Activated T-helper 1 cell treated with anti-CD3 and anti-CD28 coated beads, Interleukin-12 subunit alpha, Interleukin-12 subunit beta, Interleukin-2, Interleukin-4 antibody, amounts not matched to agents 30 ng/mL and 10 ng/mL and 1 ng/mL, durations not matched to agents 14 hours and 24 hours and 36 hours (primary cell): ENCODE data around the gene SAMD4A. TPM values are rescaled to one million over a fixed set of nuclear protein-coding genes. Genes with fewer than 3 reads are reported as not detected.

ENCODE experiments used
- DNase-seq: peaks from one replicate; pipeline ENCODE4 v3.0.0; 2021; ENCODE audit warnings: low spot score
- H3K27ac Mint-ChIP-seq: one replicate; pipeline ENCODE4 v1.8.0; 2021; ENCODE audit warnings: mild to moderate bottlenecking, mixed read lengths
- H3K27me3 Mint-ChIP-seq: one replicate; pipeline ENCODE4 v1.8.0; 2022; ENCODE audit warnings: mild to moderate bottlenecking, moderate library complexity, mixed read lengths; ENCODE audit not compliant: insufficient read depth
- H3K36me3 Mint-ChIP-seq: one replicate; pipeline ENCODE4 v1.8.0; 2021; ENCODE audit warnings: low read depth, mixed read lengths
- H3K4me1 Mint-ChIP-seq: one replicate; pipeline ENCODE4 v1.8.0; 2021; ENCODE audit warnings: low read depth, mixed read lengths
- H3K4me3 Mint-ChIP-seq: one replicate; pipeline ENCODE4 v1.8.0; 2021; ENCODE audit warnings: mild to moderate bottlenecking, moderate library complexity, mixed read lengths
- H3K9me3 Mint-ChIP-seq: one replicate; pipeline ENCODE4 v1.8.0; 2021; ENCODE audit warnings: mixed read lengths
- intact Hi-C: fragments of 100-400 bp; cut with micrococcal nuclease; formaldehyde crosslinking; loops from one replicate; pipeline ENCODE4 v1.15.1; 2024
- total RNA-seq: library from RNA; stranded (reverse); gene quantifications from 2 replicates; pipeline ENCODE4 v1.2.3, GENCODE V29; 2022

SAMD4A gene
- total RNA-seq, 1 donor from 2014 or later, result 1.8 TPM

- intact Hi-C loops, result no loop called here
Measured at GRCh38 chr14:54782751-54783659, 216.1 kb downstream of the SAMD4A start.

DNA sequence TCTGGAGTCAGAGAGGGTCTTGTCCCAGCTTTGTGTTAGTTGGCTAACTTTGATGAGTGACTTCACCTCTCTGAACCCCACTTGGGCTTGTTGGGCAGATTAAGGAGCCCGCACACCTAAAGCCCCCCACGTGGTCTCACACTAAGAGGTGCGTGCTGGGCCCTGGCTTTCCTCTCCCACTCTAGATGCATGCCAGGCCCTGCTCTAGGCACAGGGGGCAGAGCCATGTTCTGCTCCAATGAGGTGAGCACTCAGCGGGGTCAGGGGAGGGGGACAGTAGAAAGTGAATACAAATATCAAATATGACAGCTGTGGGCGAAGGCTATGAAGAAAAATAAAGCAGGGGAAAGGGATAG is 216.7 kb downstream of the SAMD4A start:
- Mint-ChIP-seq H3K9me3 (no peaks in the 10 kb centered on the region), H3K4me3 (no peak overlapping the region), H3K27ac (no peak overlapping the region), H3K27me3 (peaks cover 17% of the 10 kb centered on the region), H3K36me3 (no peaks in the 10 kb centered on the region), H3K4me1 (peaks cover 10% of the 10 kb centered on the region)
- intact Hi-C loops, result no loop called here
- no peak for DNase-seq

More at GRCh38 chr14:54782751-54783659, 216.1 kb downstream of the SAMD4A start:
- H3K36me3 Mint-ChIP-seq, result no peaks in the 10 kb centered on the region
- H3K27ac Mint-ChIP-seq, result no peak overlapping the region
- peaks cover 16% of the 10 kb centered on the region for H3K4me1 Mint-ChIP-seq
- H3K27me3 Mint-ChIP-seq, result peaks cover 19% of the 10 kb centered on the region
- no peak overlapping the region for H3K4me3 Mint-ChIP-seq
- no peaks in the 10 kb centered on the region for H3K9me3 Mint-ChIP-seq
- DNase-seq, result no peak

- intact Hi-C loops, result no loop called here
- H3K4me1 Mint-ChIP-seq, result peaks cover 10% of the 10 kb centered on the region
- no peak overlapping the region for H3K4me3 Mint-ChIP-seq
- DNase-seq, result no peak
- H3K9me3 Mint-ChIP-seq, result no peaks in the 10 kb centered on the region
- no peak overlapping the region for H3K27ac Mint-ChIP-seq
- H3K36me3 Mint-ChIP-seq, result no peaks in the 10 kb centered on the region
- H3K27me3 Mint-ChIP-seq, result peaks cover 13% of the 10 kb centered on the region
Measured at GRCh38 chr14:54784060-54784459, 217.1 kb downstream of the SAMD4A start.

DNA sequence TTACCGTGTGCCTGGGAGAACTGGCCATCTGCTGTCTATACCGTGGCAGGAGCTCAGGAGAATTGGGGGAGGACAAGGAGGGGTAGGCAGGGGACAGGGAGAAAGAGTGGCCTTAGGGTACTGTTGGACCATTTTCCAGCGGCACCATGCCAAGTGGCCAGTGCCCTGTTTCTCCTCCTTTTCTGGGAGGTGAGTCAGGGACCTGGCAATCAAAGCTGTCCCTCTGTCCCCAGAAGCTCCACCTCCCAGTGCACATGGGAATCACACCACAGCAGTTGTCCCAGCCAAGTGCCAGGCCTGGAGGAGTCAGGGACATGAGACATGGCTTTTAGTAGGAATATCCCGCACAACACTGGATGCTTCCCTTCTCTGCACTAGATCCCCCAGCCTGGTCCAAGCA is 217.7 kb downstream of the SAMD4A start:
- Mint-ChIP-seq H3K9me3 (no peaks in the 10 kb centered on the region), H3K36me3 (no peaks in the 10 kb centered on the region), H3K4me3 (no peak overlapping the region), H3K27me3 (peaks cover 11% of the 10 kb centered on the region), H3K4me1 (peaks cover 10% of the 10 kb centered on the region), H3K27ac (no peak overlapping the region)
- intact Hi-C loops, result no loop called here
- DNase-seq, result no peak

DNA sequence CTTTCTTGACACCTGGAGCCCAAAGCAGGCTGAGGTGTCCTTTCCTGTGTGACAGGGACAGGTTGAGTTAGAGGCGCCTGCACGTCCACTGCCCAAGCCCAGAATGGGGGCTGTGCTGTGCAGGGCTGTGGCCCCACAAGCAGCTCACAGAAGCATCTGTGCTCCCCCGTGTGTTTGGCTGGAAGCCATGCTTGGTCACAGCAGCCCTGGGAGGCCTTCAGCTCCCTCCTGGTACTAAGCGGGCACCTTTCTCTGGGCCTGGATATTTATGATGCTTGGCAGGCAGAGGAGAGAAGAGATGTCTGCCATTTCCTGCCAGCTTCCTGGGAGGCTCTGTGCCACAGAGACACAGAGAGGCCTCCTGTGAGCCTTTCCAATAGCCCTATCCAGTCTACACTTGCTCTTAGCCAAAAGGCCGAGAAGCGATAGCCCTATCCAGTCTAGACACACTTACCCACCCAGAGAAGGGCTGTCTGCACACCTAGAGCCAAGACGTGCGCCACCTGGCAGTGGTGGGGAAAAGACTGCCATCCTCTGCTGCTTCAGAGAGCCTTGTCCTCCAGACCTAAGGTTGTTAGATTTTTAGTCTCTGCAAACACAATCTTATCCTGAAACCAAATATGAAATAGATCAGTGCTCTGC is 218.3 kb downstream of the SAMD4A start:
- intact Hi-C loops, result no loop called here
- no peaks in the 10 kb centered on the region for H3K9me3 Mint-ChIP-seq
- peaks cover 6% of the 10 kb centered on the region for H3K27me3 Mint-ChIP-seq
- H3K27ac Mint-ChIP-seq, result no peak overlapping the region
- peaks cover 10% of the 10 kb centered on the region for H3K4me1 Mint-ChIP-seq
- no peaks in the 10 kb centered on the region for H3K36me3 Mint-ChIP-seq
- H3K4me3 Mint-ChIP-seq, result no peak overlapping the region
- DNase-seq, result no peak

GRCh38 chr14:54785778-54786770 is 219.1 kb downstream of the SAMD4A start:
- H3K27ac Mint-ChIP-seq, result no peak overlapping the region
- intact Hi-C loops, result no loop called here
- H3K36me3 Mint-ChIP-seq, result no peaks in the 10 kb centered on the region
- H3K9me3 Mint-ChIP-seq, result no peaks in the 10 kb centered on the region
- H3K4me3 Mint-ChIP-seq, result no peak overlapping the region
- peaks cover 1% of the 10 kb centered on the region for H3K27me3 Mint-ChIP-seq
- DNase-seq, result no peak
- H3K4me1 Mint-ChIP-seq, result peaks cover 10% of the 10 kb centered on the region

- no peaks in the 10 kb centered on the region for H3K9me3 Mint-ChIP-seq
- intact Hi-C loops, result no loop called here
- H3K4me3 Mint-ChIP-seq, result no peak overlapping the region
- no peak overlapping the region for H3K27ac Mint-ChIP-seq
- DNase-seq, result no peak
- peaks cover 1% of the 10 kb centered on the region for H3K27me3 Mint-ChIP-seq
- no peaks in the 10 kb centered on the region for H3K36me3 Mint-ChIP-seq
- H3K4me1 Mint-ChIP-seq, result peaks cover 10% of the 10 kb centered on the region
Measured at GRCh38 chr14:54786838-54787237, 219.9 kb downstream of the SAMD4A start.

DNA sequence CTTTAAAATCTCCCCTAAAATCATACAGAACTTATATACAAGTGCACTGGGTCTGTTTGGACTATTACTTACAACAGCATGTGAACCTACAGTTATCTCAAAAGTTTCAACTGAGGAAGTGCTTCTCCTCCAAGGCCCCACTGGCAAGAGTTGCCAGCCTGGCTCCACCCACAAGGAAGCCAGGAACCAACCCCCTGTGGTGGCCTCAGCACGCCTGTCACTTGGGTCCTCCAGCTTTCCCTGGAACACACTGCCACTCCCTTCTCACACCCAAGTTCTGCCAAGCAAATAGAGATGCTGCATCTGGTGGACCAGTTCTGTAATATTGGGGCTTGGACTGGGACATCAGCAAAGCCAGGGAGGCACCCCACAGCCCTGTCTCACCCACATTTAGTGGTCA is 220.3 kb downstream of the SAMD4A start:
- DNase-seq, result no peak
- H3K4me1 Mint-ChIP-seq, result peaks cover 10% of the 10 kb centered on the region
- no peak overlapping the region for H3K4me3 Mint-ChIP-seq
- H3K27me3 Mint-ChIP-seq, result peaks cover 1% of the 10 kb centered on the region
- H3K36me3 Mint-ChIP-seq, result no peaks in the 10 kb centered on the region
- intact Hi-C loops, result no loop called here
- no peaks in the 10 kb centered on the region for H3K9me3 Mint-ChIP-seq
- H3K27ac Mint-ChIP-seq, result no peak overlapping the region

GRCh38 chr14:54788701-54789100 is 221.8 kb downstream of the SAMD4A start:
- DNase-seq, result no peak
- Mint-ChIP-seq H3K9me3 (no peaks in the 10 kb centered on the region), H3K4me3 (no peak overlapping the region), H3K27ac (no peak overlapping the region), H3K36me3 (no peaks in the 10 kb centered on the region), H3K4me1 (no peaks in the 10 kb centered on the region), H3K27me3 (peaks cover 1% of the 10 kb centered on the region)
- intact Hi-C loops, result no loop called here

DNA sequence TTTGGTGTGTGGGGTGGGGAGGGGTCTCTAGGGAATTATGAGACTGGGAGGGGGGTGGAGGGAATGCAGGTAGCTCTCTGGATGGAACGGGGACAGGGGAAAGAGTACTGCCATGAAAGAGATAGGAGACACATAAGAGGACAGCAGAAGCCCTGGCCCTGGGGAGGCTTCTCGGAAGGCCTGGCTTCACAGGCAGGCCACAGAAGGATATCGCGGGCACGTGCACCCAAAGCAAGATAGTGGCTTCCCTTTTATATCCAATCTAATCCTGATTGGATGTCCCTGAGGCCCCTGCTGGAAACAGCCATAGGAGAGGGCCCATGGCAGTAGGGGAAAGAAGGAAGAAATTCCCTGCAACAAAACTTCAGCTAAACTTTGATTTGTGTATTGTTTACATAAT is 222.2 kb downstream of the SAMD4A start:
- intact Hi-C loops, result no loop called here
- H3K36me3 Mint-ChIP-seq, result no peaks in the 10 kb centered on the region
- H3K4me3 Mint-ChIP-seq, result no peak overlapping the region
- H3K9me3 Mint-ChIP-seq, result no peaks in the 10 kb centered on the region
- H3K27ac Mint-ChIP-seq, result no peak overlapping the region
- DNase-seq, result no peak
- no peaks in the 10 kb centered on the region for H3K27me3 Mint-ChIP-seq
- no peaks in the 10 kb centered on the region for H3K4me1 Mint-ChIP-seq

DNA sequence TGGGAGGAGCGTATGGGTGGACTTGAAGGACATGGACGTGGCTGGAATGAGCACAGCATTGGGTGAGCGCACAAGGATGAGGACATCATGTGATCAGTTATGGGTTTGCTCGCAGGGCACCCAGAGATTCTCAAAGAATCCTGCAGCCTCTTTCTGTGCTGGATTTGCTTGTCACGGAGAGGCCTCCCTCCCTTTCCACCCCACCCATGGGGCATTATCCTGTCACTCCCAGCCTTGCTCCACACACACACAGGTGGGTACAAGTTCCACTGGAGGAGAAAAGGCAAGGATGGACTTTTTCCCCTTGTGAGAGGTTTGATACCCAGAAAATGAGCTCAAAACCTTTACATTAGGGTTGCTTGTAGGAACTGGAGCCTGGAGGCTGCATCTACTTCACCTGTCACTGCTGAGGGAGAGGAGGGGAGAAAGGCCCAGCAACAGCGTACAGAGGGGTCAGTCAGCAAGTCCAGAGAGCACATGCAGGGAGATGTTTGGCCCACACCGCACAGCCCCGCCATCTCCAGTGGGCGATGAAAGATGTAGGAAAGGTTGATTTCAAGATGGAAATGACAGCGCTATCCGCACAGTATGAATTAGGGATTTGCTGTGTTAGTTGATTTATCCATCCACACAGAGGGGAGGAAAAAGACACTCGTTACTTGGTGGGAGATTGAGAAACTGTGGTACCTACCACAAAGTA is 223.0 kb downstream of the SAMD4A start:
- Mint-ChIP-seq H3K4me3 (no peak overlapping the region), H3K27ac (no peak overlapping the region), H3K27me3 (no peaks in the 10 kb centered on the region), H3K36me3 (no peaks in the 10 kb centered on the region), H3K9me3 (no peaks in the 10 kb centered on the region), H3K4me1 (no peaks in the 10 kb centered on the region)
- intact Hi-C loops, result no loop called here
- no peak for DNase-seq

DNA sequence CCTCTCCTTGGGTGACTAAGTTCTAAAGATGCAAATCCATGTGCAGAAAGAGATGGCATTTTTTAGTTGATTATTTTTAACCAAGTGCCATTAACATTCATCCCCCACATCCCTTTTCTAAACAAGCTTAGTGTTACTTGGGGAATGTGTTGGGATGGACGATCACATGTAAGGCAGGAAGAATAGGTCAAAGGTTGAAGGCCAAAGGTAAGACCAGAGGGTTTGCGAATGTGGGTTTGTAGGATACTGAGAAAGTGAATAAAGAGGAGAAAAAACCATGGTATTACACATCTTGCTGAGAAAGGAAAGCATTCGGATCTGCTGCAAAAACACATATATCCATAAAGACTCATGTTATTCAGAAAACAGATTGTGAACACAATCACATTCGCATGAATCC is 224.1 kb downstream of the SAMD4A start:
- H3K27me3 Mint-ChIP-seq, result no peaks in the 10 kb centered on the region
- no peaks in the 10 kb centered on the region for H3K36me3 Mint-ChIP-seq
- no peak overlapping the region for H3K27ac Mint-ChIP-seq
- intact Hi-C loops, result no loop called here
- no peaks in the 10 kb centered on the region for H3K4me1 Mint-ChIP-seq
- peaks cover 3% of the 10 kb centered on the region for H3K9me3 Mint-ChIP-seq
- no peak for DNase-seq
- H3K4me3 Mint-ChIP-seq, result no peak overlapping the region
